Posterior cingulate gyrus (tissue), 11 donors: ENCODE results near the gene LRCH2.

Source experiments
- DNase-seq, 10 donors: peaks; one replicate each; pipeline versions ENCODE4 v3.0.0 to v3.0.0-alpha.2; 2020 to 2021; ENCODE audit warnings: mixed read lengths in 3 of 10
- intact Hi-C: fragments of 100-400 bp; cut with DNase I; formaldehyde crosslinking; loops from one replicate; pipeline ENCODE4 v1.15.1; 2023

The LRCH2 gene

DNA sequence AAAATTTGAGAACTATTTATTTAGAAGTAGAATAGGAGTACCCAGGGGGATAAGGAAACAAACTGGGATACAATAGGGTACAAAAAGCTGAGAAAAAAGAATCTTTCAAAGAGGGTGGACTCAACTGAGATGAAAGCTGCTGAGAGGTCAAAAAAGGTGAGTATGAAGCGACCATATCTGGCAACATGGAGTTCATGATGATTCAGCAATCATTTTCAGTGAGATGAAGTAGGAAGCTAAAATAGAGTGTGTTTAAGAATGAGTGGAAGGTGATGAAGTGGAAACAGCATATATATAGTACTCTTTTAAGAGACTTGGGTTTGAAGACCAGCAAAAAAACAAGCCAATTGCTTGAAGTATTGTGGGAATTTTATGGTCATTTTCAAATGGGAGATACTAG lies 144.5 kb downstream of the LRCH2 start:
- intact Hi-C loops, result no loop called here

DNA sequence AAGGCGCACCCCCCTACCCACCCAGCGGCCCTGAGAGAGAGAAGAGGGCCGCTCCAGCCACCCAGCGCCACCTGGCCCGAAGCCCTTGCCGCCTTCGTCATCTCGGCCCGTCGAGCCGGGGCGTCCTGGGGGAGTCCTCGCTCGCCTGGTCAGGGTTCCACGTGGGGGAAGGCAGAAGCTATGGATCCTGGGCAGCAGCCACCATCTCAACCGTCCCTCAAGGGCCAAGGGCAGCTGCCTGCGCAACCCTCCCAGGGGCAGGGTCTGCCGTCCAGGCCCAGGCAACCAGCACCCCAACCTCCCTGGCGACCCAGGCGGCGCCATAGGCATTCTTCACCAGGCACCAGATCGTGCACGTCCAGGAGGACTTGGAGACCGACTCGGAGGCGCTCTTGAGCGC lies 165.0 kb downstream of the LRCH2 start:
- intact Hi-C loops, result no loop called here
- DNase-seq, result peak in 4 of 10 donors; percentile 23 to 76 (median 68)

More for the DNA sequence above, 144.5 kb downstream of the LRCH2 start:
- DNase-seq, result no peak

- intact Hi-C loops, result no loop called here
- DNase-seq, result no peak
Observed at GRCh38 chrX:115067812-115068211, 166.1 kb downstream of the LRCH2 start.

- intact Hi-C loops, result no loop called here
- DNase-seq, result no peak
Observed at GRCh38 chrX:115065304-115065703, 168.6 kb downstream of the LRCH2 start.
